Measurements from ENCODE around the gene FOXQ1. TPM values are rescaled to one million over a fixed set of nuclear protein-coding genes. Genes with fewer than 3 reads are reported as not detected.

FOXQ1 gene
- total and polyA plus RNA-seq, 10 of the 15 experiments (the other 5 are each of a cell fraction or from before 2014, with no cell fraction given) = 0.08 TPM; not detected in 9

DNA sequence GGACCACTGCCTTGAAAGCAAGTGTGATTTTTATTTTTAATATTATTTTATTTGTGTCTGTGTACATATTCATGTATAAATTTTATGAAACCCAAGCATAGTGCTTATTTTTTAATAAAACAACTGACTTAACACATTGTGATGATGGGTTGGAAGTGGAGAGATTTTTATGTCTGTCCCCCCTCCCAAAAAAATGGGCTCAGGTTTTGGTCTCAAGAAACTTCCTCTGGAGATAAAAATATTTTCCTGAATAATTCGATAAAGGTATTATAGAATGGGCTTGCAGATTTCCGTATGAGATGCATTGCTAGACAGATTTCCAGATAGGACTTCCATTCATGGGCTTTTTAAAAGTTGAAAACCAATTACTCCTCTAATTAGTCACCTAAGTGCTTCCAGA, 2.7 kb downstream of the FOXQ1 start (continued):
- TF ChIP-seq TARDBP (IDR thresholded peaks at IDR 0.05; ENCODE audit: borderline replicate concordance) (no peak), SREBF2 (IDR thresholded peaks at IDR 0.05; ENCODE audit: low read length) (no peak)
- TF ChIP-seq, protein P1, sequence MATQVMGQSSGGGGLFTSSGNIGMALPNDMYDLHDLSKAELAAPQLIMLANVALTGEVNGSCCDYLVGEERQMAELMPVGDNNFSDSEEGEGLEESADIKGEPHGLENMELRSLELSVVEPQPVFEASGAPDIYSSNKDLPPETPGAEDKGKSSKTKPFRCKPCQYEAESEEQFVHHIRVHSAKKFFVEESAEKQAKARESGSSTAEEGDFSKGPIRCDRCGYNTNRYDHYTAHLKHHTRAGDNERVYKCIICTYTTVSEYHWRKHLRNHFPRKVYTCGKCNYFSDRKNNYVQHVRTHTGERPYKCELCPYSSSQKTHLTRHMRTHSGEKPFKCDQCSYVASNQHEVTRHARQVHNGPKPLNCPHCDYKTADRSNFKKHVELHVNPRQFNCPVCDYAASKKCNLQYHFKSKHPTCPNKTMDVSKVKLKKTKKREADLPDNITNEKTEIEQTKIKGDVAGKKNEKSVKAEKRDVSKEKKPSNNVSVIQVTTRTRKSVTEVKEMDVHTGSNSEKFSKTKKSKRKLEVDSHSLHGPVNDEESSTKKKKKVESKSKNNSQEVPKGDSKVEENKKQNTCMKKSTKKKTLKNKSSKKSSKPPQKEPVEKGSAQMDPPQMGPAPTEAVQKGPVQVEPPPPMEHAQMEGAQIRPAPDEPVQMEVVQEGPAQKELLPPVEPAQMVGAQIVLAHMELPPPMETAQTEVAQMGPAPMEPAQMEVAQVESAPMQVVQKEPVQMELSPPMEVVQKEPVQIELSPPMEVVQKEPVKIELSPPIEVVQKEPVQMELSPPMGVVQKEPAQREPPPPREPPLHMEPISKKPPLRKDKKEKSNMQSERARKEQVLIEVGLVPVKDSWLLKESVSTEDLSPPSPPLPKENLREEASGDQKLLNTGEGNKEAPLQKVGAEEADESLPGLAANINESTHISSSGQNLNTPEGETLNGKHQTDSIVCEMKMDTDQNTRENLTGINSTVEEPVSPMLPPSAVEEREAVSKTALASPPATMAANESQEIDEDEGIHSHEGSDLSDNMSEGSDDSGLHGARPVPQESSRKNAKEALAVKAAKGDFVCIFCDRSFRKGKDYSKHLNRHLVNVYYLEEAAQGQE (IDR thresholded peaks at IDR 0.05; ENCODE audit: low read depth, low read length) = no peak
- TF ChIP-seq, protein P2, sequence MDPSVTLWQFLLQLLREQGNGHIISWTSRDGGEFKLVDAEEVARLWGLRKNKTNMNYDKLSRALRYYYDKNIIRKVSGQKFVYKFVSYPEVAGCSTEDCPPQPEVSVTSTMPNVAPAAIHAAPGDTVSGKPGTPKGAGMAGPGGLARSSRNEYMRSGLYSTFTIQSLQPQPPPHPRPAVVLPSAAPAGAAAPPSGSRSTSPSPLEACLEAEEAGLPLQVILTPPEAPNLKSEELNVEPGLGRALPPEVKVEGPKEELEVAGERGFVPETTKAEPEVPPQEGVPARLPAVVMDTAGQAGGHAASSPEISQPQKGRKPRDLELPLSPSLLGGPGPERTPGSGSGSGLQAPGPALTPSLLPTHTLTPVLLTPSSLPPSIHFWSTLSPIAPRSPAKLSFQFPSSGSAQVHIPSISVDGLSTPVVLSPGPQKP (IDR thresholded peaks at IDR 0.05; ENCODE audit: low read depth, low read length) = no peak

DNA sequence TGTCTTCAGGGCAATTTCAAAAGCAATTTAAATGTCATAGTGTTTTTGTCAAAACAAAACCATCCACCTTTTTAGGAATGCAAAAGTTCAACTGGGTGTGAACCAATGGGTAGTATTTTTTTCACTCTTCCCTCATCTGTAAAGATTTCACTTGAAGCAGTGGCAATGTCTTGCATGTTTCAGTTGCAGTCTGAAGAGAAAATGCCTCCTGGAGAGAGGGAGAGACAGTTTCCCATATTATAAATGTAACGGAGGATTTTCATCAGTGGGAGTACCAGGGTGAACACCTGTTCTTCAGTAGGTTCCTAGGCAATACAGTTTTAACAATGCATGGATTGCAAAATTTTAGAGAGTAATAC, 3.3 kb downstream of the FOXQ1 start:
- Histone ChIP-seq H3K9ac (ENCODE audit: control insufficient read depth, insufficient read depth, low read length) (no peak overlapping the region), H3K79me2 (ENCODE audit: control insufficient read depth, insufficient read depth, low read length) (no peaks in the 10 kb centered on the region), H3K27me3 (replicated peaks in 1 of 2; ENCODE audit: control insufficient read depth in 2 of 2, insufficient read depth in 2 of 2, low read length in 1 of 2) (peaks cover 5 to 15% of the 10 kb centered on the region in 2 experiments), H3K4me1 (ENCODE audit: control insufficient read depth, insufficient read depth, low read length) (no peaks in the 10 kb centered on the region), H2AFZ (ENCODE audit: control insufficient read depth, low read depth, low read length) (no peak overlapping the region), H3K27ac (ENCODE audit: control insufficient read depth, insufficient read depth) (no peak overlapping the region), H3K9me3 (replicated peaks; ENCODE audit: control insufficient read depth, insufficient read depth, low read length) (no peaks in the 10 kb centered on the region; the same call in 2 of the 3 replicates), H3K4me3 (no peak overlapping the region), H3K36me3 (ENCODE audit: control insufficient read depth in 2 of 2, insufficient read depth in 2 of 2, low read length in 1 of 2) (no peaks in the 10 kb centered on the region), H4K20me1 (ENCODE audit: control insufficient read depth, insufficient read depth) (no peaks in the 10 kb centered on the region), H3K4me2 (ENCODE audit: control insufficient read depth, insufficient read depth) (no peak overlapping the region)
- no peak for ATAC-seq
- ChIA-PET SMC1A (ENCODE audit: uncharacterized antibody, unreplicated experiment) (no interaction called here), POLR2A (no interaction called here), CTCF (no interaction called here), RAD21 (ENCODE audit: unreplicated experiment) (no interaction called here)
- 32% methylated on average over 1 of the region's 1 CpG for WGBS (ENCODE audit: insufficient coverage, insufficient replicate concordance, low lambda C conversion rate, missing lambda C conversion rate)
- FAIRE-seq = no peak
- no TSS peak for BruUV-seq (replicated peaks)
- intact Hi-C loops (cut with micrococcal nuclease; ENCODE audit: unreplicated experiment) (no loop called here), in situ Hi-C loops (cut with MboI) (no loop called here)
- DNase-seq (ENCODE audit: low read depth, low spot score) = no peak
- TF ChIP-seq YY1 (IDR thresholded peaks at IDR 0.05; ENCODE audit: low read depth, low read length) = no peak
- TF ChIP-seq TBL1XR1 (IDR thresholded peaks at IDR 0.05; ENCODE audit: low read depth, low read length) = no peak
- TF ChIP-seq ESRRA (IDR thresholded peaks at IDR 0.05; ENCODE audit: low read length) = no peak
- TF ChIP-seq ZZZ3 (IDR thresholded peaks at IDR 0.05; ENCODE audit: control insufficient read depth, insufficient read length, low read depth) = no peak
- no peak for TF ChIP-seq NFIC (IDR thresholded peaks at IDR 0.05; ENCODE audit: low read depth, low read length)
- TF ChIP-seq MTA2 (IDR thresholded peaks at IDR 0.05; ENCODE audit: low read depth) = no peak
- no peak for TF ChIP-seq MYC (IDR thresholded peaks at IDR 0.05; ENCODE audit: insufficient read depth, insufficient read length, insufficient replicate concordance, low read length, severe bottlenecking)
- TF ChIP-seq GATAD2B (conservative IDR thresholded peaks at IDR 0.05; ENCODE audit: low read depth) = no peak
- TF ChIP-seq, protein P3, sequence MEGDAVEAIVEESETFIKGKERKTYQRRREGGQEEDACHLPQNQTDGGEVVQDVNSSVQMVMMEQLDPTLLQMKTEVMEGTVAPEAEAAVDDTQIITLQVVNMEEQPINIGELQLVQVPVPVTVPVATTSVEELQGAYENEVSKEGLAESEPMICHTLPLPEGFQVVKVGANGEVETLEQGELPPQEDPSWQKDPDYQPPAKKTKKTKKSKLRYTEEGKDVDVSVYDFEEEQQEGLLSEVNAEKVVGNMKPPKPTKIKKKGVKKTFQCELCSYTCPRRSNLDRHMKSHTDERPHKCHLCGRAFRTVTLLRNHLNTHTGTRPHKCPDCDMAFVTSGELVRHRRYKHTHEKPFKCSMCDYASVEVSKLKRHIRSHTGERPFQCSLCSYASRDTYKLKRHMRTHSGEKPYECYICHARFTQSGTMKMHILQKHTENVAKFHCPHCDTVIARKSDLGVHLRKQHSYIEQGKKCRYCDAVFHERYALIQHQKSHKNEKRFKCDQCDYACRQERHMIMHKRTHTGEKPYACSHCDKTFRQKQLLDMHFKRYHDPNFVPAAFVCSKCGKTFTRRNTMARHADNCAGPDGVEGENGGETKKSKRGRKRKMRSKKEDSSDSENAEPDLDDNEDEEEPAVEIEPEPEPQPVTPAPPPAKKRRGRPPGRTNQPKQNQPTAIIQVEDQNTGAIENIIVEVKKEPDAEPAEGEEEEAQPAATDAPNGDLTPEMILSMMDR (IDR thresholded peaks at IDR 0.05 in 2 of 3, conservative IDR thresholded peaks at IDR 0.05 in 1 of 3; ENCODE audit: control insufficient read depth in 2 of 3, extremely low read depth in 1 of 3, insufficient read depth in 1 of 3, low read depth in 3 of 3, low read length in 3 of 3) = no peak
- TF ChIP-seq LARP7 (IDR thresholded peaks at IDR 0.05) = no peak
- no peak for TF ChIP-seq STAT3 (IDR thresholded peaks at IDR 0.05; ENCODE audit: low read depth, low read length)
- no peak for TF ChIP-seq CEBPB (IDR thresholded peaks at IDR 0.05; ENCODE audit: borderline replicate concordance in 1 of 2, low read depth in 2 of 2, low read length in 2 of 2)
- TF ChIP-seq WRNIP1 (IDR thresholded peaks at IDR 0.05; ENCODE audit: borderline replicate concordance, low read depth, low read length) = no peak
- TF ChIP-seq, protein P4, sequence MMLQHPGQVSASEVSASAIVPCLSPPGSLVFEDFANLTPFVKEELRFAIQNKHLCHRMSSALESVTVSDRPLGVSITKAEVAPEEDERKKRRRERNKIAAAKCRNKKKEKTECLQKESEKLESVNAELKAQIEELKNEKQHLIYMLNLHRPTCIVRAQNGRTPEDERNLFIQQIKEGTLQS (IDR thresholded peaks at IDR 0.05; ENCODE audit: borderline replicate concordance, extremely low read depth, low read depth, low read length) = no peak
